ENCODE results near the gene SLC26A4.

Gene SLC26A4

DNA sequence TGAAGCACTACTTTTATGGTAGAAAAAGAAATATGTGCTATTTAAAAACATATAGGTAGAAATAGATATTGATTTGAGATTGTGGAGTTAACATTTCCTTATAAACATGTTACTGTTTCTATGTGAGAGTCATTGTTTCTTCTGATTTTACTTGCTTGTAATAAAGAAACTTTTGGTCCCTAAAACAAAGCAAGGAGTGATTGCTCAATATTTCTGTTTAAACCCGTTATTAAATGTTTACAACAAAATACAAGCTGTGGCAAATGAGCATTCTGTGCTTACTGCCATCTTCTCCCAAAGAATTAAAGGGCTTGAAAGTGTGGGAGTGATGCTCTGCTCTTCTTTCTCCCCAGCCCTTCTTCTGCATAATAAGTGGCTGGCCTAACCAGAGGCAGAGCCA lies 60.7 kb downstream of the SLC26A4 start:
- no peak for DNase-seq (ENCODE audit: low read depth)
- no peak overlapping the region for H3K4me3 ChIP-seq (ENCODE audit: control insufficient read depth, low read depth, low read length)
- no peak for TF ChIP-seq CTCF (IDR thresholded peaks at IDR 0.05; ENCODE audit: control insufficient read depth, insufficient read depth, low read depth, low read length, missing control alignments)

- DNase-seq (ENCODE audit: low read depth), result no peak
- no peak for TF ChIP-seq CTCF (IDR thresholded peaks at IDR 0.05; ENCODE audit: control insufficient read depth, insufficient read depth, low read depth, low read length, missing control alignments)
- no peak overlapping the region for H3K4me3 ChIP-seq (ENCODE audit: control insufficient read depth, low read depth, low read length)
These were observed 62.6 kb downstream of the SLC26A4 start for GRCh38 chr7:107723255-107723654.

- DNase-seq (ENCODE audit: low read depth), result peak; percentile 24
- TF ChIP-seq CTCF (IDR thresholded peaks at IDR 0.05; ENCODE audit: control insufficient read depth, insufficient read depth, low read depth, low read length, missing control alignments), result peak; percentile 42
- no peak overlapping the region for H3K4me3 ChIP-seq (ENCODE audit: control insufficient read depth, low read depth, low read length)
These were observed 64.6 kb downstream of the SLC26A4 start for GRCh38 chr7:107725138-107725740.

- no peak overlapping the region for H3K4me3 ChIP-seq (ENCODE audit: control insufficient read depth, low read depth, low read length)
- TF ChIP-seq CTCF (IDR thresholded peaks at IDR 0.05; ENCODE audit: control insufficient read depth, insufficient read depth, low read depth, low read length, missing control alignments), result no peak
- DNase-seq (ENCODE audit: low read depth), result no peak
These were observed 65.9 kb downstream of the SLC26A4 start for GRCh38 chr7:107726356-107727130.

DNA sequence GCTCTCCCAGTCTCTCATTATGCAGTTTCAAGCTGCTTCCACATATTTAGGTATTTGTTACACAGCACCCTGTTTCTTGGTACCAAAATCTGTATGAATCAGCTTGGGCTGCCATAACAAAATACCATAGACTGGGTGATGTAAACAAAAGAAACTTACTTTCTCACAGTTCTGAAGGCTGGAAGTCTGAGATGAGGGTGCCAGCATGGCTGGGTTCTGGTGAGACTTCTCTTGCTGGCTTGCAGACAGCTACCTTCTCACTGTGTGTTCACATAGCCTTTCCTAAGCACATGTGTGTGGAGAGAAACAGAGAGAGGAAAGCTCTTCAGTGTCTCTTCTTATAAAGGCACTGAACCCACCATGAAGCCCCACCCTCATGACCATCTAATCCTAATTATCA lies 67.6 kb downstream of the SLC26A4 start:
- TF ChIP-seq CTCF (IDR thresholded peaks at IDR 0.05; ENCODE audit: control insufficient read depth, insufficient read depth, low read depth, low read length, missing control alignments), result no peak
- no peak overlapping the region for H3K4me3 ChIP-seq (ENCODE audit: control insufficient read depth, low read depth, low read length)

DNA sequence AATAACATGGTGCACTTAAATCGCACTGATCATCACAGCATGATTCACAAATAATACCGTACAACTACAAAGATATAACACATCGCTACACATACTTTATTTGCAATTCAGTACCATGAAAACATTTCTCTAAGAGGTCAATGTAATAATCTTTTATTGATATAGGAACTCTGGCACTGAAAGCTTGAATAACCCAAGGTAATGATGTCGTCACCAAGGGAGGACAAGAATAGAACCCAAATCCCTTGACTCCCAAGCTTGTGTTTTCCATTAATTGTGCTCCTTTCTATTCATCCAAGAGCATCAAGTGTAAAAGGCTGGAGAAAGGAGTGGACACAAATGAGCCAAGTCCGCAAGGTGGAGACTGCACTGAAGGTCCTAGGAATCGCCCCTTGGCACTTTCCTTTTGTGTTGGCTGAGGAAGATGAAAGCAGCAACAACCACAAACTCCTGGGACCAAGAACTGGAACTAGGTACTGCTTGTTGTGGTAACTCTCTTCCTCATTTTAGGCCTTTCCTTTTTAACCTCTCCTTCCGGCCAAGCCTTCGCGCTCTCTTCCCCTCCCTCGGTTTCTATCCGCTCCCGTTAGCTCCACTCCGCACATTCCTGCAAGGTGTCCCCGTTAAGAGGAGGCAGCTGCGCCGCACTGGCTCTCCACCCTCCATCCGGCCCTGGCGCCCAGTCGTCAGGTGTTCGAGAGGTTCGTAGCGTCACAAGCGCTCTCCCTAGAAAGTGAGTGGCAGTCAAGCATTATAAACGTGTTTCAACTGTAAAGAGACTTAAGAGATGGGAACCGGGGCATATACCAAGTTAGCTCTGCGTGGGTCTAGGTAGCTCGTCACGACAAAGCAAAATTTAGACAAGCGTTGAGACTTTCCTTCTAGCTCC lies 82.3 kb downstream of the SLC26A4 start:
- DNase-seq (ENCODE audit: low read depth), result no peak
- peak overlapping the region; percentile 90 for H3K4me3 ChIP-seq (ENCODE audit: control insufficient read depth, low read depth, low read length)
- TF ChIP-seq CTCF (IDR thresholded peaks at IDR 0.05; ENCODE audit: control insufficient read depth, insufficient read depth, low read depth, low read length, missing control alignments), result no peak

More for the DNA sequence above, 67.6 kb downstream of the SLC26A4 start:
- no peak for DNase-seq (ENCODE audit: low read depth)
